Measurements from ENCODE around the gene U2AF2. TPM values are rescaled to one million over a fixed set of nuclear protein-coding genes. Genes with fewer than 3 reads are reported as not detected.

The U2AF2 gene
- total and polyA plus RNA-seq, 2 experiments from 2014 or later = 73.1 to 233 TPM

DNA sequence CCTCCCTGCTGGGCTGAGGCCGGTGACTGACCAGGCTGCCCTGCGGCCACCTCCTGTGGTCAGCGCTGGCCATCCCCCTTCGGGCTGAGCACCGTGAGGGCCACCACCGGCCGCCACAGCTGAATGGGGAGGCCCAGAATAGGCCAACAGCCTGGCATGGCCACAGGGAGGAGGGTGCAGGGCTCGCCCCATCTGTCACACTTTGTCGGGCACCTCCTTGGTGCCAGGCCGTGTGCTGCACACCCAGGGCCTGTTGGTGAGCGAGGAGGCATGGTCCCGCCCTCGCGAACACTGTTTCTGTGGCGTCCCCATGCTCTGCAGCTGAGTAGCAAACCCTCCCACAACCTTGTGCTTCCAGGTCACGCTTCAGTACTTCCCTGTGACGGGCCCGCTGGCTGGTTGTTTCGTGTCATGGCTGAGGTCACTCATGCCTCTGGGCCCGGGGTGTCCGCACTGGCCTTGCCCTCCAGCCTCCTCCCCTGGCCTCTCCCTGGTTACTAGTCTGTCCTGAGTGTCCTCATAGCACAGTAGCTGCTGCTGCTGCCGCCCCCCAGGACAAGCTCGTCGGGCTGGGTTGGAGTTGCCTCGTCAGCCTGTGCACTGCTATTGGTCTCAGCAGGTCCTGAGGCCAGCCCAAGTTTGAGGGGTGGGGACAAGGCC, 35.4 kb downstream of the U2AF2 start:
- TF ChIP-seq POLR2AphosphoS5 (IDR thresholded peaks at IDR 0.05; ENCODE audit: low read depth) = no peak
- no peak for TF ChIP-seq NANOG (IDR thresholded peaks at IDR 0.05; ENCODE audit: borderline replicate concordance)
- TF ChIP-seq, protein P1, sequence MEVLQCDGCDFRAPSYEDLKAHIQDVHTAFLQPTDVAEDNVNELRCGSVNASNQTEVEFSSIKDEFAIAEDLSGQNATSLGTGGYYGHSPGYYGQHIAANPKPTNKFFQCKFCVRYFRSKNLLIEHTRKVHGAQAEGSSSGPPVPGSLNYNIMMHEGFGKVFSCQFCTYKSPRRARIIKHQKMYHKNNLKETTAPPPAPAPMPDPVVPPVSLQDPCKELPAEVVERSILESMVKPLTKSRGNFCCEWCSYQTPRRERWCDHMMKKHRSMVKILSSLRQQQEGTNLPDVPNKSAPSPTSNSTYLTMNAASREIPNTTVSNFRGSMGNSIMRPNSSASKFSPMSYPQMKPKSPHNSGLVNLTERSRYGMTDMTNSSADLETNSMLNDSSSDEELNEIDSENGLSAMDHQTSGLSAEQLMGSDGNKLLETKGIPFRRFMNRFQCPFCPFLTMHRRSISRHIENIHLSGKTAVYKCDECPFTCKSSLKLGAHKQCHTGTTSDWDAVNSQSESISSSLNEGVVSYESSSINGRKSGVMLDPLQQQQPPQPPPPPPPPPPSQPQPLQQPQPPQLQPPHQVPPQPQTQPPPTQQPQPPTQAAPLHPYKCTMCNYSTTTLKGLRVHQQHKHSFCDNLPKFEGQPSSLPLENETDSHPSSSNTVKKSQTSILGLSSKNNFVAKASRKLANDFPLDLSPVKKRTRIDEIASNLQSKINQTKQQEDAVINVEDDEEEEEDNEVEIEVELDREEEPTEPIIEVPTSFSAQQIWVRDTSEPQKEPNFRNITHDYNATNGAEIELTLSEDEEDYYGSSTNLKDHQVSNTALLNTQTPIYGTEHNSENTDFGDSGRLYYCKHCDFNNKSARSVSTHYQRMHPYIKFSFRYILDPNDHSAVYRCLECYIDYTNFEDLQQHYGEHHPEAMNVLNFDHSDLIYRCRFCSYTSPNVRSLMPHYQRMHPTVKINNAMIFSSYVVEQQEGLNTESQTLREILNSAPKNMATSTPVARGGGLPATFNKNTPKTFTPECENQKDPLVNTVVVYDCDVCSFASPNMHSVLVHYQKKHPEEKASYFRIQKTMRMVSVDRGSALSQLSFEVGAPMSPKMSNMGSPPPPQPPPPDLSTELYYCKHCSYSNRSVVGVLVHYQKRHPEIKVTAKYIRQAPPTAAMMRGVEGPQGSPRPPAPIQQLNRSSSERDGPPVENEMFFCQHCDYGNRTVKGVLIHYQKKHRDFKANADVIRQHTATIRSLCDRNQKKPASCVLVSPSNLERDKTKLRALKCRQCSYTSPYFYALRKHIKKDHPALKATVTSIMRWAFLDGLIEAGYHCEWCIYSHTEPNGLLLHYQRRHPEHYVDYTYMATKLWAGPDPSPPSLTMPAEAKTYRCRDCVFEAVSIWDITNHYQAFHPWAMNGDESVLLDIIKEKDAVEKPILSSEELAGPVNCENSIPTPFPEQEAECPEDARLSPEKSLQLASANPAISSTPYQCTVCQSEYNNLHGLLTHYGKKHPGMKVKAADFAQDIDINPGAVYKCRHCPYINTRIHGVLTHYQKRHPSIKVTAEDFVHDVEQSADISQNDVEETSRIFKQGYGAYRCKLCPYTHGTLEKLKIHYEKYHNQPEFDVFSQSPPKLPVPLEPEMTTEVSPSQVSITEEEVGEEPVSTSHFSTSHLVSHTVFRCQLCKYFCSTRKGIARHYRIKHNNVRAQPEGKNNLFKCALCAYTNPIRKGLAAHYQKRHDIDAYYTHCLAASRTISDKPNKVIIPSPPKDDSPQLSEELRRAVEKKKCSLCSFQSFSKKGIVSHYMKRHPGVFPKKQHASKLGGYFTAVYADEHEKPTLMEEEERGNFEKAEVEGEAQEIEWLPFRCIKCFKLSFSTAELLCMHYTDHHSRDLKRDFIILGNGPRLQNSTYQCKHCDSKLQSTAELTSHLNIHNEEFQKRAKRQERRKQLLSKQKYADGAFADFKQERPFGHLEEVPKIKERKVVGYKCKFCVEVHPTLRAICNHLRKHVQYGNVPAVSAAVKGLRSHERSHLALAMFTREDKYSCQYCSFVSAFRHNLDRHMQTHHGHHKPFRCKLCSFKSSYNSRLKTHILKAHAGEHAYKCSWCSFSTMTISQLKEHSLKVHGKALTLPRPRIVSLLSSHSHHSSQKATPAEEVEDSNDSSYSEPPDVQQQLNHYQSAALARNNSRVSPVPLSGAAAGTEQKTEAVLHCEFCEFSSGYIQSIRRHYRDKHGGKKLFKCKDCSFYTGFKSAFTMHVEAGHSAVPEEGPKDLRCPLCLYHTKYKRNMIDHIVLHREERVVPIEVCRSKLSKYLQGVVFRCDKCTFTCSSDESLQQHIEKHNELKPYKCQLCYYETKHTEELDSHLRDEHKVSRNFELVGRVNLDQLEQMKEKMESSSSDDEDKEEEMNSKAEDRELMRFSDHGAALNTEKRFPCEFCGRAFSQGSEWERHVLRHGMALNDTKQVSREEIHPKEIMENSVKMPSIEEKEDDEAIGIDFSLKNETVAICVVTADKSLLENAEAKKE (CRISPR knock-in tag; IDR thresholded peaks at IDR 0.05) = no peak
- no peak for TF ChIP-seq STAT1 (IDR thresholded peaks at IDR 0.05; ENCODE audit: unreplicated experiment)
- TF ChIP-seq, protein P2, sequence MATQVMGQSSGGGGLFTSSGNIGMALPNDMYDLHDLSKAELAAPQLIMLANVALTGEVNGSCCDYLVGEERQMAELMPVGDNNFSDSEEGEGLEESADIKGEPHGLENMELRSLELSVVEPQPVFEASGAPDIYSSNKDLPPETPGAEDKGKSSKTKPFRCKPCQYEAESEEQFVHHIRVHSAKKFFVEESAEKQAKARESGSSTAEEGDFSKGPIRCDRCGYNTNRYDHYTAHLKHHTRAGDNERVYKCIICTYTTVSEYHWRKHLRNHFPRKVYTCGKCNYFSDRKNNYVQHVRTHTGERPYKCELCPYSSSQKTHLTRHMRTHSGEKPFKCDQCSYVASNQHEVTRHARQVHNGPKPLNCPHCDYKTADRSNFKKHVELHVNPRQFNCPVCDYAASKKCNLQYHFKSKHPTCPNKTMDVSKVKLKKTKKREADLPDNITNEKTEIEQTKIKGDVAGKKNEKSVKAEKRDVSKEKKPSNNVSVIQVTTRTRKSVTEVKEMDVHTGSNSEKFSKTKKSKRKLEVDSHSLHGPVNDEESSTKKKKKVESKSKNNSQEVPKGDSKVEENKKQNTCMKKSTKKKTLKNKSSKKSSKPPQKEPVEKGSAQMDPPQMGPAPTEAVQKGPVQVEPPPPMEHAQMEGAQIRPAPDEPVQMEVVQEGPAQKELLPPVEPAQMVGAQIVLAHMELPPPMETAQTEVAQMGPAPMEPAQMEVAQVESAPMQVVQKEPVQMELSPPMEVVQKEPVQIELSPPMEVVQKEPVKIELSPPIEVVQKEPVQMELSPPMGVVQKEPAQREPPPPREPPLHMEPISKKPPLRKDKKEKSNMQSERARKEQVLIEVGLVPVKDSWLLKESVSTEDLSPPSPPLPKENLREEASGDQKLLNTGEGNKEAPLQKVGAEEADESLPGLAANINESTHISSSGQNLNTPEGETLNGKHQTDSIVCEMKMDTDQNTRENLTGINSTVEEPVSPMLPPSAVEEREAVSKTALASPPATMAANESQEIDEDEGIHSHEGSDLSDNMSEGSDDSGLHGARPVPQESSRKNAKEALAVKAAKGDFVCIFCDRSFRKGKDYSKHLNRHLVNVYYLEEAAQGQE (IDR thresholded peaks at IDR 0.05; ENCODE audit: unreplicated experiment) = no peak
- no peak for TF ChIP-seq EZH2 (IDR thresholded peaks at IDR 0.05; ENCODE audit: low read depth, unreplicated experiment)
- TF ChIP-seq, protein P3, sequence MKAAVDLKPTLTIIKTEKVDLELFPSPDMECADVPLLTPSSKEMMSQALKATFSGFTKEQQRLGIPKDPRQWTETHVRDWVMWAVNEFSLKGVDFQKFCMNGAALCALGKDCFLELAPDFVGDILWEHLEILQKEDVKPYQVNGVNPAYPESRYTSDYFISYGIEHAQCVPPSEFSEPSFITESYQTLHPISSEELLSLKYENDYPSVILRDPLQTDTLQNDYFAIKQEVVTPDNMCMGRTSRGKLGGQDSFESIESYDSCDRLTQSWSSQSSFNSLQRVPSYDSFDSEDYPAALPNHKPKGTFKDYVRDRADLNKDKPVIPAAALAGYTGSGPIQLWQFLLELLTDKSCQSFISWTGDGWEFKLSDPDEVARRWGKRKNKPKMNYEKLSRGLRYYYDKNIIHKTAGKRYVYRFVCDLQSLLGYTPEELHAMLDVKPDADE (IDR thresholded peaks at IDR 0.05) = no peak
- TF ChIP-seq ZNF114 (CRISPR knock-in tag; IDR thresholded peaks at IDR 0.05) = no peak
- TF ChIP-seq EZH2phosphoT487 (IDR thresholded peaks at IDR 0.05; ENCODE audit: unreplicated experiment) = no peak
- TF ChIP-seq, protein P4, sequence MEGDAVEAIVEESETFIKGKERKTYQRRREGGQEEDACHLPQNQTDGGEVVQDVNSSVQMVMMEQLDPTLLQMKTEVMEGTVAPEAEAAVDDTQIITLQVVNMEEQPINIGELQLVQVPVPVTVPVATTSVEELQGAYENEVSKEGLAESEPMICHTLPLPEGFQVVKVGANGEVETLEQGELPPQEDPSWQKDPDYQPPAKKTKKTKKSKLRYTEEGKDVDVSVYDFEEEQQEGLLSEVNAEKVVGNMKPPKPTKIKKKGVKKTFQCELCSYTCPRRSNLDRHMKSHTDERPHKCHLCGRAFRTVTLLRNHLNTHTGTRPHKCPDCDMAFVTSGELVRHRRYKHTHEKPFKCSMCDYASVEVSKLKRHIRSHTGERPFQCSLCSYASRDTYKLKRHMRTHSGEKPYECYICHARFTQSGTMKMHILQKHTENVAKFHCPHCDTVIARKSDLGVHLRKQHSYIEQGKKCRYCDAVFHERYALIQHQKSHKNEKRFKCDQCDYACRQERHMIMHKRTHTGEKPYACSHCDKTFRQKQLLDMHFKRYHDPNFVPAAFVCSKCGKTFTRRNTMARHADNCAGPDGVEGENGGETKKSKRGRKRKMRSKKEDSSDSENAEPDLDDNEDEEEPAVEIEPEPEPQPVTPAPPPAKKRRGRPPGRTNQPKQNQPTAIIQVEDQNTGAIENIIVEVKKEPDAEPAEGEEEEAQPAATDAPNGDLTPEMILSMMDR (conservative IDR thresholded peaks at IDR 0.05; ENCODE audit: low read depth in 2 of 2) = no peak
- TF ChIP-seq JUNB (IDR thresholded peaks at IDR 0.05; ENCODE audit: unreplicated experiment) = no peak
- no peak for TF ChIP-seq ZNF331 (CRISPR knock-in tag; IDR thresholded peaks at IDR 0.05; ENCODE audit: low read depth)
- TF ChIP-seq CREB1 (CRISPR knock-in tag; IDR thresholded peaks at IDR 0.05; ENCODE audit: low read depth) = no peak
- H3K27ac ChIP-seq (ENCODE audit: low read depth) = no peak overlapping the region
- Mint-ChIP-seq H3K9me3 (no peaks in the 10 kb centered on the region), H3K27me3 (ENCODE audit: insufficient read depth, low read depth, poor library complexity) (peaks cover 6% of the 10 kb centered on the region), H3K4me1 (no peaks in the 10 kb centered on the region), H3K27ac (no peak overlapping the region), H3K36me3 (ENCODE audit: low read depth) (peaks cover 24% of the 10 kb centered on the region), H3K4me3 (no peak overlapping the region)
- no peaks in the 10 kb centered on the region for H3K9me2 ChIP-seq (ENCODE audit: insufficient read depth)
- DNase-seq (ENCODE audit: low spot score) = no peak
- no peak for ATAC-seq
- H4K20me1 ChIP-seq (replicated peaks; ENCODE audit: insufficient read depth) = no peaks in the 10 kb centered on the region; the same call in 1 of the 2 replicates
- no peaks in the 10 kb centered on the region for H3F3A ChIP-seq (replicated peaks; ENCODE audit: low read depth)
- no peaks in the 10 kb centered on the region for H3K4me1 ChIP-seq (ENCODE audit: insufficient read depth)
- no peak overlapping the region for H3K4me3 ChIP-seq
- H3K27me3 ChIP-seq (ENCODE audit: insufficient read depth) = no peaks in the 10 kb centered on the region
- no peaks in the 10 kb centered on the region for H3K36me3 ChIP-seq (ENCODE audit: insufficient read depth)
- no peak overlapping the region for H3K4me2 ChIP-seq
- 0 out of 2 replicates have a peak, but pooled peaks cover 3% of the 10 kb centered on the region for H3K79me2 ChIP-seq (replicated peaks; ENCODE audit: insufficient read depth)
- no peak overlapping the region for H2AFZ ChIP-seq

Data from GM23338 (cell line).